DMS79 (cell line): ENCODE data around the gene CDC45.
A peak's percentile ranks its signal among the peaks of the same experiment; 100 is the strongest.
"Not testable (repeated sequence)": the region's sequence is repeated elsewhere in the genome, so short reads cannot be mapped to it uniquely, and the experiment has no call there.

Experiments
- DNase-seq: peaks from one replicate; lab custom pipeline; 2025; lab: John Stamatoyannopoulos, UW

Gene CDC45

GRCh38 chr22:19479355-19480172, at the start of gene CDC45:
Gene CDC45 (plus strand): TSS chr22:19479920. CDS start chr22:19479969, 49 bp downstream.
- DNase-seq = peak; percentile 83

- no peak for DNase-seq
These were observed 49.5 kb upstream of the CDC45 start for GRCh38 chr22:19429950-19430889.

- no peak for DNase-seq
These were observed 48.7 kb upstream of the CDC45 start for GRCh38 chr22:19430890-19431541.

- DNase-seq = no peak
These were observed 48.0 kb upstream of the CDC45 start, which contains the start of gene HIRA for GRCh38 chr22:19431649-19432132. Gene HIRA (minus strand): TSS chr22:19431733. CDS start chr22:19431476, 257 bp downstream.

GRCh38 chr22:19432133-19432851, 47.4 kb upstream of the CDC45 start, which contains the start of gene MRPL40:
Gene MRPL40 (plus strand): TSS chr22:19432545. CDS start chr22:19432555, 10 bp downstream.
- peak; percentile 32 for DNase-seq

- no peak for DNase-seq
These were observed 45.3 kb upstream of the CDC45 start for GRCh38 chr22:19434401-19434800.

GRCh38 chr22:19434829-19435580, 44.7 kb upstream of the CDC45 start:
- DNase-seq = no peak

GRCh38 chr22:19436444-19437161, 43.1 kb upstream of the CDC45 start:
- DNase-seq = not testable (repeated sequence)

- no peak for DNase-seq
These were observed 41.4 kb upstream of the CDC45 start for GRCh38 chr22:19438298-19438697.

GRCh38 chr22:19440411-19441195, 39.1 kb upstream of the CDC45 start:
- no peak for DNase-seq

- DNase-seq = no peak
These were observed 37.6 kb upstream of the CDC45 start for GRCh38 chr22:19442166-19442565.

GRCh38 chr22:19443544-19444211, 36.0 kb upstream of the CDC45 start:
- DNase-seq = no peak

- not testable (repeated sequence) for DNase-seq
These were observed 34.3 kb upstream of the CDC45 start for GRCh38 chr22:19445279-19445982.

- no peak for DNase-seq
These were observed 33.0 kb upstream of the CDC45 start for GRCh38 chr22:19446603-19447329.

GRCh38 chr22:19447330-19448075, 32.2 kb upstream of the CDC45 start, which contains the start of gene C22orf39:
Gene C22orf39 (minus strand): TSS chr22:19447711. CDS start chr22:19447688, 23 bp downstream.
- DNase-seq = peak; percentile 81

GRCh38 chr22:19448076-19448607, 31.6 kb upstream of the CDC45 start:
- peak; percentile 65 for DNase-seq
